NB4 (cell line): ENCODE measurements around the gene THSD4.

Experiments used
- CTCF ChIP-seq: IDR thresholded peaks from one replicate; pipeline ENCODE4 v1.5.1; 2012; ENCODE audit warnings: low read depth, low read length
- MAX ChIP-seq: IDR thresholded peaks from 2 replicates; pipeline ENCODE4 v1.6.1; 2011; ENCODE audit warnings: low read depth, low read length
- POLR2A ChIP-seq: IDR thresholded peaks from 2 replicates; pipeline ENCODE4 v1.6.1; 2011; ENCODE audit warnings: mild to moderate bottlenecking; ENCODE audit not compliant: insufficient read length; ENCODE audit errors: extremely low read depth

GRCh38 chr15:71687902-71688508, 572.7 kb downstream of the THSD4 start:
- TF ChIP-seq CTCF (no peak), POLR2A (no peak), MAX (no peak)
